OCI-LY3 (cell line): Measurements from ENCODE around the gene SORBS1.
"Not testable (repeated sequence)": the region's sequence is repeated elsewhere in the genome, so short reads cannot be mapped to it uniquely, and the experiment has no call there.

Source experiments
- H2AFZ ChIP-seq: fragments of 200-600, 300-600 bp; shearing (Covaris generic); 2 replicates; pipeline ENCODE4 v1.6.0; 2014; ENCODE audit warnings: antibody characterized with exemption, low read depth, low read length
- H3K27ac ChIP-seq: fragments of 200-600, 300-600 bp; sonication (generic); 2 replicates; pipeline ENCODE4 v1.5.1; 2014; ENCODE audit warnings: mild to moderate bottlenecking, low read length, moderate library complexity, mixed read lengths
- H3K27me3 ChIP-seq: fragments of 200-600, 300-600 bp; sonication (generic); 2 replicates; pipeline ENCODE4 v1.6.1; 2014; ENCODE audit warnings: low read depth, low read length, mixed read lengths
- H3K36me3 ChIP-seq: fragments of 200-600, 300-600 bp; sonication (generic); replicated peaks from 2 replicates; pipeline ENCODE3; 2014; ENCODE audit warnings: low read depth, low read length, mixed read lengths
- H3K4me1 ChIP-seq: fragments of 300-600, 200-600 bp; sonication (generic); 2 replicates; pipeline ENCODE4 v1.6.1; 2014; ENCODE audit warnings: low read length, mixed read lengths
- H3K4me2 ChIP-seq: fragments of 200-600, 300-600 bp; sonication (generic); 2 replicates; pipeline ENCODE4 v1.6.1; 2014; ENCODE audit warnings: low read length, mixed read lengths
- H3K4me3 ChIP-seq: fragments of 300-600, 200-600 bp; sonication (generic); 2 replicates; pipeline ENCODE4 v1.5.1; 2014; ENCODE audit warnings: antibody characterized with exemption, mild to moderate bottlenecking, low read length, moderate library complexity
- H3K79me2 ChIP-seq: fragments of 300-600, 200-600 bp; shearing (Covaris generic); 2 replicates; pipeline ENCODE4 v1.6.1; 2014; ENCODE audit warnings: mild to moderate bottlenecking, low read length, mixed read lengths
- H3K9ac ChIP-seq: fragments of 300-600, 200-600 bp; shearing (Covaris generic); 2 replicates; pipeline ENCODE4 v1.6.0; 2014; ENCODE audit warnings: mild to moderate bottlenecking, low read length, moderate library complexity
- H3K9me3 ChIP-seq: fragments of 200-600, 300-600 bp; shearing (Covaris generic); 2 replicates; pipeline ENCODE4 v1.6.1; 2014; ENCODE audit warnings: low read length, mixed read lengths; ENCODE audit not compliant: insufficient read depth
- H4K20me1 ChIP-seq: fragments of 200-600, 300-600 bp; sonication (generic); 2 replicates; pipeline ENCODE4 v1.6.1; 2016; ENCODE audit warnings: low read length, mixed read lengths; ENCODE audit not compliant: insufficient read depth
- CTCF ChIP-seq: fragments of 200-600, 300-600 bp; sonication (generic); IDR thresholded peaks from 2 replicates; pipeline ENCODE4 v1.5.1; 2014; ENCODE audit warnings: antibody characterized with exemption, low read length, low read depth
- EZH2phosphoT487 ChIP-seq: fragments of 200-600 bp; shearing (Covaris generic); IDR thresholded peaks from 2 replicates; pipeline ENCODE4 v1.6.1; 2018; ENCODE audit warnings: antibody characterized with exemption, mixed run types, low read depth

SORBS1 gene

GRCh38 chr10:95350219-95350829 lies 210.8 kb downstream of the SORBS1 start:
- H3K4me1 ChIP-seq: no peaks in the 10 kb centered on the region

GRCh38 chr10:95347402-95347766 lies 213.8 kb downstream of the SORBS1 start:
- not testable (repeated sequence) for H3K27ac ChIP-seq, H2AFZ ChIP-seq, H3K36me3 ChIP-seq

More at GRCh38 chr10:95350219-95350829, 210.8 kb downstream of the SORBS1 start:
- Histone ChIP-seq H3K9me3 (no peaks in the 10 kb centered on the region), H3K9ac (no peak overlapping the region), H3K79me2 (no peaks in the 10 kb centered on the region), H3K27ac (no peak overlapping the region), H2AFZ (no peak overlapping the region), H3K36me3 (no peaks in the 10 kb centered on the region), H3K27me3 (peaks cover 13% of the 10 kb centered on the region), H3K4me3 (no peak overlapping the region), H3K4me2 (no peak overlapping the region), H4K20me1 (no peaks in the 10 kb centered on the region)
- no peak for TF ChIP-seq CTCF
- no peak for TF ChIP-seq EZH2phosphoT487

GRCh38 chr10:95346715-95347401 lies 214.3 kb downstream of the SORBS1 start:
- Histone ChIP-seq H2AFZ (no peak overlapping the region), H3K9ac (no peak overlapping the region), H3K9me3 (no peaks in the 10 kb centered on the region), H3K36me3 (no peaks in the 10 kb centered on the region), H3K4me2 (no peak overlapping the region), H3K4me3 (no peak overlapping the region), H3K27ac (no peak overlapping the region), H3K4me1 (no peaks in the 10 kb centered on the region), H4K20me1 (no peaks in the 10 kb centered on the region), H3K79me2 (no peaks in the 10 kb centered on the region), H3K27me3 (peaks cover 6% of the 10 kb centered on the region; the same call in 1 of the 2 replicates)
- TF ChIP-seq CTCF: no peak
- TF ChIP-seq EZH2phosphoT487: no peak

More at GRCh38 chr10:95347402-95347766, 213.8 kb downstream of the SORBS1 start:
- H3K27me3 ChIP-seq, H3K4me3 ChIP-seq, H3K4me2 ChIP-seq, H3K4me1 ChIP-seq, H3K9me3 ChIP-seq, H3K79me2 ChIP-seq, H4K20me1 ChIP-seq, H3K9ac ChIP-seq: not testable (repeated sequence)

GRCh38 chr10:95343573-95343972 lies 217.6 kb downstream of the SORBS1 start:
- Histone ChIP-seq H3K4me1 (no peaks in the 10 kb centered on the region), H3K36me3 (no peaks in the 10 kb centered on the region), H3K27me3 (peaks cover 6% of the 10 kb centered on the region; the same call in 1 of the 2 replicates), H3K4me2 (no peak overlapping the region), H3K9ac (no peak overlapping the region), H3K27ac (no peak overlapping the region), H3K9me3 (no peaks in the 10 kb centered on the region), H2AFZ (no peak overlapping the region), H3K79me2 (no peaks in the 10 kb centered on the region), H3K4me3 (no peak overlapping the region), H4K20me1 (no peaks in the 10 kb centered on the region)
- no peak for TF ChIP-seq EZH2phosphoT487
- TF ChIP-seq CTCF: no peak
